Neuronal stem cell (in vitro differentiated cells): ENCODE results near the gene AURKAIP1.

Experiments
- DNase-seq: peaks from one replicate; pipeline ENCODE4 v3.0.0-alpha.2; 2013; ENCODE audit warnings: low spot score
- H2AFZ ChIP-seq: one replicate; pipeline ENCODE4 v1.6.1; 2013; ENCODE audit warnings: mild to moderate bottlenecking, low read length, inconsistent platforms
- H2AK5ac ChIP-seq: 2 replicates; pipeline ENCODE4 v1.6.1; 2013; ENCODE audit warnings: low read depth, mild to moderate bottlenecking, inconsistent platforms, low read length, moderate library complexity, mixed read lengths
- H2BK120ac ChIP-seq: 2 replicates; pipeline ENCODE4 v1.6.1; 2013; ENCODE audit warnings: low read depth, mild to moderate bottlenecking, inconsistent platforms, low read length, moderate library complexity, mixed read lengths
- H2BK12ac ChIP-seq: one replicate; pipeline ENCODE4 v1.6.1; 2013; ENCODE audit warnings: low read length, inconsistent platforms
- H2BK15ac ChIP-seq: 2 replicates; pipeline ENCODE4 v1.6.1; 2013; ENCODE audit warnings: mild to moderate bottlenecking, low read length, inconsistent platforms, mixed read lengths
- H2BK5ac ChIP-seq: one replicate; pipeline ENCODE4 v1.6.1; 2013; ENCODE audit warnings: inconsistent platforms, mild to moderate bottlenecking, low read length, moderate library complexity
- H3K14ac ChIP-seq: one replicate; pipeline ENCODE4 v1.6.1; 2013; ENCODE audit warnings: low read length, inconsistent platforms
- H3K18ac ChIP-seq: 2 replicates; pipeline ENCODE4 v1.6.1; 2013; ENCODE audit warnings: low read length, inconsistent platforms
- H3K23ac ChIP-seq: 2 replicates; pipeline ENCODE4 v1.6.1; 2013; ENCODE audit warnings: low read depth, mild to moderate bottlenecking, mixed read lengths, low read length, inconsistent platforms; ENCODE audit not compliant: poor library complexity
- H3K27ac ChIP-seq: replicated peaks from 3 replicates; pipeline ENCODE4 v1.5.1; 2013; ENCODE audit warnings: low read length, inconsistent platforms
- H3K27me3 ChIP-seq, 3 experiments: 2 replicates each; pipeline ENCODE4 v1.6.1; 2013; ENCODE audit warnings: low read length in 3 of 3, mild to moderate bottlenecking in 2 of 3, inconsistent platforms in 1 of 3, low read depth in 1 of 3, mixed read lengths in 1 of 3, moderate library complexity in 1 of 3; ENCODE audit not compliant: control insufficient read depth in 3 of 3, insufficient read depth in 3 of 3
- H3K36me3 ChIP-seq, 2 donors: replicated peaks in 1 of 2; 2 replicates each; pipeline ENCODE4 v1.6.1; 2013; ENCODE audit warnings: low read length in 2 of 2; ENCODE audit not compliant: control insufficient read depth in 2 of 2, insufficient read depth in 2 of 2
- H3K4ac ChIP-seq: 2 replicates; pipeline ENCODE4 v1.6.1; 2013; ENCODE audit warnings: inconsistent platforms, mild to moderate bottlenecking, low read length, moderate library complexity
- H3K4me1 ChIP-seq, 2 donors: 1 replicate in 1 of 2; 2 replicates in 1 of 2; pipeline ENCODE4 v1.6.1; 2013; ENCODE audit warnings: low read length in 2 of 2, low read depth in 1 of 2; ENCODE audit not compliant: control insufficient read depth in 2 of 2, insufficient read depth in 1 of 2
- H3K4me2 ChIP-seq: one replicate; pipeline ENCODE4 v1.6.1; 2013; ENCODE audit warnings: mild to moderate bottlenecking, low read length, inconsistent platforms; ENCODE audit not compliant: insufficient read depth, poor library complexity, severe bottlenecking
- H3K4me3 ChIP-seq, 2 donors: 2 replicates each; pipeline ENCODE4 v1.5.1; 2013; ENCODE audit warnings: low read length in 2 of 2, mild to moderate bottlenecking in 2 of 2, inconsistent platforms in 1 of 2, moderate library complexity in 1 of 2
- H3K79me1 ChIP-seq: one replicate; pipeline ENCODE4 v1.6.1; 2013; ENCODE audit warnings: low read depth, mild to moderate bottlenecking, inconsistent platforms, low read length, moderate library complexity
- H3K9ac ChIP-seq: one replicate; pipeline ENCODE4 v1.6.1; 2013; ENCODE audit warnings: mild to moderate bottlenecking, low read depth, low read length, inconsistent platforms; ENCODE audit not compliant: poor library complexity
- H3K9me3 ChIP-seq, 2 donors: replicated peaks in 1 of 2; 2 replicates each; pipeline versions ENCODE3 to v1.6.1; 2013; ENCODE audit warnings: low read length in 2 of 2, mild to moderate bottlenecking in 2 of 2, inconsistent platforms in 1 of 2, low read depth in 1 of 2, mixed read lengths in 1 of 2, moderate library complexity in 1 of 2; ENCODE audit not compliant: control insufficient read depth in 2 of 2, insufficient read depth in 1 of 2
- H4K8ac ChIP-seq: one replicate; pipeline ENCODE4 v1.6.1; 2013; ENCODE audit warnings: low read depth, mild to moderate bottlenecking, inconsistent platforms, low read length, moderate library complexity
- H4K91ac ChIP-seq: one replicate; pipeline ENCODE4 v1.6.1; 2013; ENCODE audit warnings: low read length, low read depth, mild to moderate bottlenecking, inconsistent platforms; ENCODE audit not compliant: poor library complexity
- WGBS, 2 donors: extraction: QIAGEN DNeasy Blood & Tissue Kit; methylation state at CpG; one replicate each; pipeline ENCODE4 v1.1.7; 2013; ENCODE audit warnings: missing lambda C conversion rate in 2 of 2, mixed read lengths in 1 of 2; ENCODE audit not compliant: insufficient read length in 2 of 2, insufficient replicate concordance in 1 of 2; ENCODE audit errors: extremely low coverage in 2 of 2; 5-methylcytosine and 5-hydroxymethylcytosine counted together

AURKAIP1 gene

GRCh38 chr1:1337793-1338147 lies 37.2 kb downstream of the AURKAIP1 start:
- peaks cover 27 to 53% of the 10 kb centered on the region in 2 donors for H3K36me3 ChIP-seq
- H3K4me1 ChIP-seq = peaks cover 0 to 3% of the 10 kb centered on the region in 2 donors
- no peak overlapping the region for H3K9ac ChIP-seq
- peaks cover 0 to 9% of the 10 kb centered on the region in 2 donors for H3K9me3 ChIP-seq
- no peak for DNase-seq
- H3K18ac ChIP-seq = no peak overlapping the region
- no peak overlapping the region for H3K4me2 ChIP-seq
- no peak overlapping the region for H3K14ac ChIP-seq
- no peak overlapping the region for H2BK5ac ChIP-seq
- H2AK5ac ChIP-seq = no peak overlapping the region
- no peak overlapping the region for H2AFZ ChIP-seq
- WGBS, 2 donors = no CpG with 5 or more reads among the region's 18 CpGs
- no peak overlapping the region for H2BK12ac ChIP-seq
- no peak overlapping the region for H4K91ac ChIP-seq
- no peak overlapping the region for H2BK120ac ChIP-seq
- peaks cover 14% of the 10 kb centered on the region for H3K79me1 ChIP-seq
- no peak overlapping the region for H3K23ac ChIP-seq
- H3K27ac ChIP-seq = no peak overlapping the region
- H4K8ac ChIP-seq = no peak overlapping the region
- H3K27me3 ChIP-seq = no peaks in the 10 kb centered on the region
- no peak overlapping the region for H3K4me3 ChIP-seq
- H3K4ac ChIP-seq = no peak overlapping the region
- no peak overlapping the region for H2BK15ac ChIP-seq

- no CpG with 5 or more reads among the region's 32 CpGs for WGBS, 2 donors
- Histone ChIP-seq H3K9me3 (peaks cover 0 to 9% of the 10 kb centered on the region in 2 donors), H2BK15ac (no peak overlapping the region), H2BK120ac (no peak overlapping the region), H2AFZ (no peak overlapping the region), H3K36me3 (peaks cover 27 to 53% of the 10 kb centered on the region in 2 donors), H4K8ac (no peak overlapping the region), H3K4me2 (no peak overlapping the region), H3K4ac (no peak overlapping the region), H3K4me3 (no peak overlapping the region), H2BK5ac (no peak overlapping the region), H3K27ac (no peak overlapping the region), H3K4me1 (peaks cover 0 to 3% of the 10 kb centered on the region in 2 donors), H2BK12ac (no peak overlapping the region), H3K23ac (peak overlapping the region; percentile 43), H3K14ac (peak overlapping the region; percentile 21), H3K27me3 (no peaks in the 10 kb centered on the region), H2AK5ac (no peak overlapping the region), H3K18ac (no peak overlapping the region), H3K9ac (no peak overlapping the region), H4K91ac (no peak overlapping the region), H3K79me1 (peaks cover 15% of the 10 kb centered on the region)
- DNase-seq = no peak
These were observed 37.8 kb downstream of the AURKAIP1 start for GRCh38 chr1:1336931-1337792.

- Histone ChIP-seq H2BK12ac (peak overlapping the region; percentile 22), H2BK15ac (no peak overlapping the region), H3K79me1 (peaks cover 14% of the 10 kb centered on the region), H3K4ac (no peak overlapping the region), H2AK5ac (no peak overlapping the region), H4K8ac (no peak overlapping the region), H2BK5ac (no peak overlapping the region), H4K91ac (no peak overlapping the region), H3K4me1 (peaks cover 0 to 3% of the 10 kb centered on the region in 2 donors), H3K4me2 (no peak overlapping the region), H3K27me3 (no peaks in the 10 kb centered on the region), H2BK120ac (no peak overlapping the region), H3K27ac (no peak overlapping the region), H3K36me3 (peaks cover 26 to 47% of the 10 kb centered on the region in 2 donors), H3K4me3 (no peak overlapping the region), H3K18ac (no peak overlapping the region), H3K14ac (no peak overlapping the region), H3K9me3 (peaks cover 0 to 8% of the 10 kb centered on the region in 2 donors), H3K9ac (no peak overlapping the region), H2AFZ (no peak overlapping the region), H3K23ac (no peak overlapping the region)
- no CpG with 5 or more reads among the region's 26 CpGs for WGBS, 2 donors
- DNase-seq = no peak
These were observed 38.6 kb downstream of the AURKAIP1 start for GRCh38 chr1:1336446-1336845.

- WGBS, 2 donors = no CpG with 5 or more reads among the region's 21 CpGs
- no peak overlapping the region for H3K4me2 ChIP-seq
- H3K9ac ChIP-seq = peak overlapping the region; percentile 44
- H4K8ac ChIP-seq = no peak overlapping the region
- no peaks in the 10 kb centered on the region for H3K27me3 ChIP-seq
- H2BK120ac ChIP-seq = no peak overlapping the region
- H3K23ac ChIP-seq = no peak overlapping the region
- peaks cover 0 to 2% of the 10 kb centered on the region in 2 donors for H3K9me3 ChIP-seq
- H3K4me1 ChIP-seq = peaks cover 3 to 6% of the 10 kb centered on the region in 2 donors
- no peak overlapping the region for H3K27ac ChIP-seq
- H2AK5ac ChIP-seq = no peak overlapping the region
- H4K91ac ChIP-seq = no peak overlapping the region
- H3K18ac ChIP-seq = no peak overlapping the region
- DNase-seq = no peak
- H2BK15ac ChIP-seq = no peak overlapping the region
- peaks cover 21 to 40% of the 10 kb centered on the region in 2 donors for H3K36me3 ChIP-seq
- peaks cover 11% of the 10 kb centered on the region for H3K79me1 ChIP-seq
- no peak overlapping the region for H2BK5ac ChIP-seq
- no peak overlapping the region for H3K4me3 ChIP-seq
- H3K4ac ChIP-seq = no peak overlapping the region
- no peak overlapping the region for H2AFZ ChIP-seq
- H2BK12ac ChIP-seq = peak overlapping the region; percentile 10
- no peak overlapping the region for H3K14ac ChIP-seq
These were observed 39.2 kb downstream of the AURKAIP1 start for GRCh38 chr1:1335792-1336248.
